ENCODE measurements around the gene B3GAT1.

B3GAT1 gene

DNA sequence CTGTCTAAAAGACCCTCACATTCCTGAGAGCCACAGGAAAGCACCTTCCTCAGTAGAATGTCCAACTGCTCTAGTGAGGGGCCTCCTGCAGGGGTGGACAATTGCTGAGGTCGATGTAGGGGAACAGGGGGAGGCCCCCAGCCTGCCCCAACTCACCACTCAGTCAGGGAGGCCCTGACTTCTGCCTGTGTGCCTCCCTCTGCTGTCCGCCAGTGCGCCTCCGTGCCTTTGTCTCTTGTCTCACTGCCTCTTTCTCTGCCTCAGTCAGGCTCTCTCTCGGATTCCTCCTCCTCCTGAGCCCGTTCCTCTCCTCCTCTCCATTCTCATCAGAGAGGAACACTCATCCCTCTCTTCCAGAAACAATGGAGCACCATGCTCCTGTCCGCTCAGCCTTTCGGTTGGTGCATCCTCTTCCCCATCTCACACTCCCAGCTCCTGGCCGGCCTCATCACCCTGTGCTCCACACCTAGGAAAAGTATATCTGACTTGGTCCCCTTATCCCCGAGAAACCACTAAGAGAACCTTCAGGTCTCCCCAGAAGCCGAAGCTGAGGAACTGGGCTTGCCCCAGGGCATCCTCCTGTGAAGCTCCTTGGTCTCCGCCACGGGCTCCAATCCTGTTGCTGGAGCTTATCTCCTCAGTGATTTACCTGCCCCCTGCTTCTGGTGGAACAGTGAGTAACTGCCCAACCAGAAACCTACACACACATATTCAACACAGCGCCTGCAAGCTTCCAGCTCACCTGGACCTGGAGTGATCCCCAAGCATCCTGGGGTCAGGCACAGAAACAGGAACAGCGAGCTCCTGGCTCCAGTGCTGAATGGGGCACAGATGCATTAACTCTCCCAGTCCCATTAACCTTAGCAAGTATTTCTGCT, 2.3 kb downstream of the B3GAT1 start:
- no peak for DNase-seq

DNA sequence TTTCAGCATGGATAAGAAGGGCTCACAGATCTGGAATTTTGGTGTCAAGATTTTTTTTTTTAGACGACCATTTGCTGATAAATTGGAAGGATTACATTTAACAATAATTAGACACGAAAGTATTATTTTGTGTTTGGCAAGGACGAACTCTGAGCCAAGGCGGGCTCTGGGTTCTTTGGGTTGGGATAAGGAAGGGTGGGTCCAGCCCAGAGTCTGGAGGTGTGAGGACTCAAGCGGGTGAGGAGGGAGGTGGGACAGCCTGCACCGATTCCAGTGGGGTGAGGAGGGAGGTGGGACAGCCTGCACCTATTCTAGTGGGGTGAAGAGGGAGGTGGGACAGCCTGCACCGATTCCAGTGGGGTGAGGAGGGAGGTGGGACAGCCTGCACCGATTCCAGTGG, 4.1 kb downstream of the B3GAT1 start:
- DNase-seq = no peak

- no peak for DNase-seq
Measured at GRCh38 chr11:134407321-134407828, 4.7 kb downstream of the B3GAT1 start.

DNA sequence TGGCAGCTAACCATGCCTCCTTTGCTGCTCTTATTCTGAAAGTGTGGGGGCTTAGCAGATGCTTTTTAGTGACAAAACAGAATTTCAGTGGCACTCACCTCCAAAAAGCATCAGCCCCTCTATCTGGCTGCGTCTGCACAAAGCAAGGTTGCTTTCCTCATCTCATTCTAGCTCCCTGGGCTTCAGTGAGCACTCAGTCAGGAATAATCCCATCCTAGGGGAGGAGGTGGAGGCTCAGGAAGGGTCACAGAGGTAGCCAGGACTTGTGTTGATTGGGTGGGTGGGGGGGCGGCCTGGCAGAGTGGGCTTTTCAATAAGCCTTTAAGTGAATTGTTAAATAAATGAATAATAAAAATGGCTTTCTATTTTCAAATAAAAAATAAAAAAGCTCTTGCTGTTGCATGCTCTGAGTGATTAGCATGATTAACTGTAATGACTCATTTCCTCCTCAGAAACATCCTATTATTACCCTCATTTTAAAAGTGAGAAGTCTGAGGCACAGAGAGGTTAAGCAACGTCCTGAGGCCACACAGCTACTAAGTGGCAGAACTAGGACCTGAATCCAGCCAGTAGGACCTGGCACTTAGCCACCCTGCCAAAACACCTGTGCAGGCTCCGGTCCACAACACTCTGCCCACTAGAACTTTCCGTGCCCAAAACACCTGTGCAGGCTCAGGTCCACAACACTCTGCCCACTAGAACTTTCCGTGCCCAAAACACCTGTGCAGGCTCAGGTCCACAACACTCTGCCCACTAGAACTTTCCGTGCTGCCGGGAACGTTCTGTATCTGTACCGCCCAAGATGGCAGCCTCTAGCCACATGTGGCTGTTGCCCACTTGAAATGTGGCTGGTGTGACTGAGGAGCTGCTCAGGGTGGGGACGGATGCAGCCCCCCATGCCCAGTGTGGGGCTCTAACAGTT, 5.5 kb downstream of the B3GAT1 start:
- no peak for DNase-seq

GRCh38 chr11:134405841-134406240, 6.2 kb downstream of the B3GAT1 start:
- no peak for DNase-seq

DNA sequence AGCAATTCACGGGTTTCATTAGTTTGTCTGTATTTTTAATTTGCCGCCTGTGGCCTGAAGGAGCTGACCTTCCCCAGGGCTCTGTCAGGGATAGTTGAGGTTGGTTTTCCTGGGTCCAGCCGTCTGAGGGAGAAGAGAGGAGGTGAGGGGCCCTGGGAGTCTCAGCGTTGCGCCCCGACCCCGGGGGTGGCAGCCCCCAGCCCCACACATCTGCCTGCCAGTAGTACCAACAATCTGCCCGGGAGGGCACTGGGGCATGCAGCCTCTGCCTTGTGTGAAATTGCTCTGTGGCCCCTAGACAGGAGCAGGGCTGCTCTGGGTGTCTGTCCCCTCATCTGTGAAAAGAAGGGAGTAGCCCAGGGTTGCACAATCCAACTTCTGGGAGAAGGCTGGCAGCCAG, 6.6 kb downstream of the B3GAT1 start:
- DNase-seq = no peak

DNA sequence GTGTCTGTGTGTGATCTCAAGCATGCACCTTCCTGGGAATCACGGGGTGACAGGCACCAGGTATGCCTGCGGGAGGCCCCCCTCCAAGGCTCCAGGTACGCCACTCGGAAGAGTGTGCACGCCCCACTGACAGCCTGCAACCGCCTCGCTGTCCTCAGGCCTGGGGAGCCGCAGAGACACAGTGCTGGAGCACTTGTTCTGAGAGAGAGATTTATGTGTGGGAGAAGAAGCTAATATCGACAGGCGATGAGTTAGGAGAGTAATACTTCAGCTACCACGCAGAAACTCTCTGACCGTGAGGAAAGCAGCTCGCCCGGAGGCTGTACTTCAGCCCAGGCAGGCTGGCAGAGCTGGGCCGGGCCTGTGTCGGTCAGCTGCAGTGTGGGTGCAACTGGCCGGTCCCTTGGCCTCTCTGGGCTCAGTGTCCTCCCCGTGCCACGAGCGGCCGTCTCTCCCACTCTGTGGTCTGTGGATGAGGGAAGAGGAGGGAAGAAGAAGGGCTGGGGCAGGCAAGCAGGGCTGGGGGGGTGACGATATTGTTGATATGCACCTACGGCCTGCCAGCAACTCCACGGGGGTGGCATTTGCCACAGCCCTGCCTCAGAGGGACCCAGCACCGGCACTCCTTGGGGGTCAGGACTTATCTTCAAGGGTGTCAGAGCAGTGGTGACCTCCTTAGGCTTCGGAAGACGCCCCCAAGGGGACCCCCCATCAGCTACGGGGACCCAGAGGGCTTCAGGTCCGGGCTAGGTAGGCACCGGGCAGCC, 7.3 kb downstream of the B3GAT1 start:
- no peak for DNase-seq

DNA sequence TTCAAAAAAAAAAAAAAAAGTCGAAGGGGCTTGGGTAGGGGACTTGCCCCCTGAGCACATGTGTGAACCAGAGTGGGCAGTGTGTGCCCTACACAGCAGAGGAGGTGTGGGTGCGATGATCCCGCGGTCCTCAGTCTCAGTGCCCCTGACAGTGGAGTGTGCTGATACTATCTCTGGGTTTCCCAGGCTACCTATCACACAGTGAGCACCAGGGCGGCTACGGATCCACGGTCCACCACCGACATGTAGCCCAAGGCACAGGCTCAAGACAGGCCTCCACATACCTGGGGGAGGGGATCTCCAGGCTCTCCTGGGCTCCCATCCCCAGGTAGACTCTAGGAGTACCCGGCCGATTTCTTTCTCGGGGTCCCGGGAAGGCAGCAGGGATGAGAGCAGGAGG, 9.1 kb downstream of the B3GAT1 start:
- no peak for DNase-seq

GRCh38 chr11:134401825-134402809, 9.9 kb downstream of the B3GAT1 start:
- no peak for DNase-seq

- DNase-seq = no peak
Measured at GRCh38 chr11:134399996-134400395, 12.0 kb downstream of the B3GAT1 start.

DNA sequence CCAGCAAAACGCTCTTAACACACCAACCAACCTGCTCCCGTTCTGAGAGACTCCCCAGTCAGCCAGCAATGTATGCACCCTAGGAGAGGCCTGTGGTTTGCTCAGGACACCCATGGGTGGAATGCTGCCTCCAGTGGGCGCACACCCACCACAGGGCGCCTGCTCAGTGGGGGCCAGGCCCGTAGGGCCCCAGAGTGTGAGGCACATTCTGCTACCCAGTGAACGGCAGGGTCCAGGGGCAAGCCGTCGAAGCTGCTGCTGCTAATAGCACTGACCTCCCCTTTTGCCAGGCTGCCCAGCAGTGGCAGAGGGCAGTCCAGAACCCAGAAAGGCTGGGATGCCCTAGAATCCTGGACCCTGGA, 12.8 kb downstream of the B3GAT1 start:
- no peak for DNase-seq

DNA sequence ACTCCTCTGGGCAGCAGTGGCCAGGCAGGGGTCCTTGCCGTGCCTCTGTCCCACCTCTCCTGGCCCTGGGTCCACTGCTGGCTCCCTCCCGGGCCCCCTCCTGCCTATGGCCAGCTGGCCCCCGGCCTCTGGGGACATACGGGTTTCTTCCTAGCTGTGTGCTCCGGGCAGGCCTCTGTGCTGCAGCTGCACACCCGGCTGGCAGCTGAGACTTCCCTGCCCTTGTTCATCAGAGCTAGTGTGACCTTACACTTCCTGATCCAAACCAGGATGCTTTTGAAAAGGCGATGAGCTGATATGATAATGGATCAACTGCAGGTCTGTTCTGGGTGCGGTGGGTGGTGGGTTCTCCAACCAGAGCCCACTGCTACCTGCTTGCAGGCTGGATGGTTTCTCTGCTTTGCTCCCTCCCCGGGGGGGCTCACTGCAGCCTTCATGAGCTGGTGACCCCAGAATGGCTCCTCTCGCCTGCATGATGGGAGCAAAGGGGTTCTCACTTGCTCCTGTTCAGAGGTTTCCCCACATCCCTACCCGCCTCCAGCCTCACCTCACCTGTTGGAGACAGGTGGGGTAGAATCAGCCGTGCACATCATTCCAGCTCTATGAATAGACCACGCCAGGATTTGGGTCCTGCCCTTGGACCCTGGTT, 13.3 kb downstream of the B3GAT1 start:
- no peak for DNase-seq

GRCh38 chr11:134398079-134398444, 14.0 kb downstream of the B3GAT1 start:
- no peak for DNase-seq

GRCh38 chr11:134397304-134398078, 14.6 kb downstream of the B3GAT1 start:
- no peak for DNase-seq

DNA sequence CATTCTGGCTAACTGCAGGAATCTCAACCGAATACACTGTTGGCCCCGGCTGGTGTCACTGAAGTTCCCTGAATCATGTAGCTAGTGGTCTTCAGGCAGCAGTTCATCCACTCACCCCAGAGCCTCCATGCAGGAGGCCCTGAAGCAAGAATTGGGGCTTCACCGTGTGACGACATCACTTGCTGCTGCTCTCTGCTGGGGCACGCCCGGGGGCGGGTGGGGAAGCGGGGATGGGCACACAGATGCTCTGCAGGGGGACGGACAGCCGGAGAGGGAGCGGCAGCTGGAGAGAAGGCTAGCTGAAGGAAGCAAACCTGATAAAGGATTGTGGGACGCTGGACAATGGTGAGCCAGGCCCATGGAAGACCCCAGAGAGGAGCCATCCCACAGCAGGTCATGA, 17.0 kb downstream of the B3GAT1 start:
- DNase-seq = no peak

DNA sequence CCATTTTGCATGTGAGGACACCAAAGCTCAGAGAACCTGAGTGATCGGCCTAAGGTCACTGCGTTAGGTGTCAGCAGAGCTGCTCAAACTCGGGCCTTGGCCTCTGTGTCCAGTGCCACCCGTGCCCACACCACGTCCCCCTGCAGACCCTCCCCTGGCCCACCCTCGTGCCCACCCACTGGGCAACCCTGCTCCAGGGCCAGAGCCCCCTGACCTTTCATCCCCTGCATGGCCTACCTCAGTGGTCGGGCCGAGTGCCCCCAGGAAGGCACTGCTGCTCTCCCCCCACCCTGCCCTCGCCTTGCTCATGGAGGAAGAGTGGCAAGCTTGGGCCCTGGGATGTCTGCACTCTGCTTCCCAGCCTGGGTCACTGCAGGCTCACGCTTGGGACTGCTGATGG, 17.7 kb downstream of the B3GAT1 start:
- no peak for DNase-seq

DNA sequence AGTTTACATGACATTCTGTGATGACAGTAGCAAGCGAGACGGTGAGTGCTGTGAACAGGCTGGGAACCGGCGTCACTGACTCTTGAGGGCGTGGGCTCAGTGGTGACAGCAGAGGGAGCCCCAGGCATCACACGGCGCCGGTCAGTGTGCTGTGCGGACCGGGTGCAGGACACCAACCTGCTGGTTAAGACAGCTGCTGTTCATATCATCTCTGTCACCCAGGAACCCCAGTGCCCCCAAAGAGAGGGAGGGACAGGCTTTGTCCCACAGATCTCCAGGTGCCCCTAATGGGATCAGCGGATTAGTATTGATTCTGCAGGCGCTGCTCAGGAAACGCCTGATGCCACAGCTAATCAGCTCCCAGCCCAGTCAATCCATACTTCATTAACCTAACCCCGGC, 18.4 kb downstream of the B3GAT1 start:
- DNase-seq = no peak

- DNase-seq = no peak
Measured at GRCh38 chr11:134392953-134393615, 19.0 kb downstream of the B3GAT1 start.

GRCh38 chr11:134391656-134392055, 20.4 kb downstream of the B3GAT1 start:
- no peak for DNase-seq

Data from inflammatory macrophage (primary cell).